PC-3 (cell line): ENCODE measurements around the gene LOC101059915.

Experiments used
- ATAC-seq: fragments of 200-7000 bp; cut with Tn5 transposase; 2 replicates; pipeline ENCODE4 v1.9.1; 2020; ENCODE audit warnings: mild to moderate bottlenecking, moderate library complexity
- BruUV-seq: library from RNA; stranded (reverse); fragments of 400-500 nt; replicated peaks from 2 replicates; lab custom pipeline; 2021; lab: Mats Ljungman, UMichigan
- CTCF ChIA-PET: fragments of 300-600 bp; sonication (Branson Sonifier 250); formaldehyde crosslinking; loops from one replicate; lab custom pipeline; 2022; ENCODE audit warnings: antibody characterized with exemption; lab: Charles Lee
- POLR2A ChIA-PET: fragments of 300-600 bp; sonication (Branson Sonifier 250); formaldehyde crosslinking; loops from one replicate; lab custom pipeline; 2022; ENCODE audit warnings: antibody characterized with exemption; ENCODE audit not compliant: unreplicated experiment; lab: Charles Lee
- DNase-seq: peaks from one replicate; pipeline ENCODE4 v3.0.0-alpha.2; 2015
- H2AFZ ChIP-seq: fragments of 300-600 bp; sonication (generic); 2 replicates; pipeline ENCODE4 v1.6.0; 2016; ENCODE audit warnings: antibody characterized with exemption, low read length
- H3F3A ChIP-seq: fragments of 300-600 bp; sonication (generic); one replicate; pipeline ENCODE4 v1.6.0; 2017; ENCODE audit warnings: antibody characterized with exemption, low read length, control low read depth, mild to moderate bottlenecking; ENCODE audit not compliant: unreplicated experiment
- H3K27ac ChIP-seq: fragments of 300-600 bp; sonication (generic); 2 replicates; pipeline ENCODE4 v1.5.1; 2016; ENCODE audit warnings: mild to moderate bottlenecking, low read length
- H3K27me3 ChIP-seq: fragments of 300-600 bp; sonication (generic); 2 replicates; pipeline ENCODE4 v1.6.1; 2016; ENCODE audit warnings: low read length, mixed read lengths
- H3K36me3 ChIP-seq: fragments of 300-600 bp; sonication (generic); 2 replicates; pipeline ENCODE4 v1.6.1; 2016; ENCODE audit warnings: low read depth, mixed run types, low read length, mixed read lengths
- H3K4me1 ChIP-seq: fragments of 300-600 bp; sonication (generic); 2 replicates; pipeline ENCODE4 v1.5.1; 2016; ENCODE audit warnings: low read length; ENCODE audit not compliant: insufficient read depth
- H3K4me2 ChIP-seq: fragments of 300-600 bp; sonication (generic); 2 replicates; pipeline ENCODE4 v1.6.0; 2016; ENCODE audit warnings: low read length
- H3K4me3 ChIP-seq: fragments of 300-600 bp; sonication (generic); 2 replicates; pipeline ENCODE4 v1.5.1; 2016; ENCODE audit warnings: mild to moderate bottlenecking, low read length, mixed read lengths
- H3K79me2 ChIP-seq: fragments of 300-600 bp; sonication (generic); 2 replicates; pipeline ENCODE4 v1.6.1; 2017; ENCODE audit warnings: low read length, mixed read lengths
- H3K9ac ChIP-seq: fragments of 300-600 bp; sonication (generic); 2 replicates; pipeline ENCODE4 v1.6.0; 2016; ENCODE audit warnings: mild to moderate bottlenecking, low read length
- H3K9me2 ChIP-seq: fragments of 300-600 bp; sonication (generic); replicated peaks from 2 replicates; pipeline ENCODE4 v1.6.1; 2016; ENCODE audit warnings: mixed run types, low read length, mixed read lengths
- H3K9me3 ChIP-seq: fragments of 300-600 bp; sonication (generic); 2 replicates; pipeline ENCODE4 v1.6.1; 2016; ENCODE audit warnings: low read length, mixed read lengths
- H4K20me1 ChIP-seq: fragments of 300-600 bp; sonication (generic); 2 replicates; pipeline ENCODE4 v1.6.1; 2016; ENCODE audit warnings: low read length, mixed read lengths
- EZH2 ChIP-seq: fragments of 300-600 bp; sonication (generic); IDR thresholded peaks from one replicate; pipeline ENCODE4 v1.6.1; 2017; ENCODE audit warnings: antibody characterized with exemption, mild to moderate bottlenecking, low read length; ENCODE audit not compliant: unreplicated experiment
- EZH2phosphoT487 ChIP-seq: fragments of 300-600 bp; sonication (generic); IDR thresholded peaks from 2 replicates; pipeline ENCODE4 v1.6.1; 2018; ENCODE audit warnings: mild to moderate bottlenecking, antibody characterized with exemption, low read length, borderline replicate concordance
- intact Hi-C: fragments of 100-400 bp; cut with micrococcal nuclease; formaldehyde crosslinking; loops from 2 replicates; pipeline ENCODE4 v1.9.0; 2023
- TF ChIP-seq, protein P1 (sequence below): fragments of 300-600 bp; sonication (generic); conservative IDR thresholded peaks from 2 replicates; pipeline ENCODE4 v1.5.1; 2017; ENCODE audit warnings: antibody characterized with exemption, low read depth, mild to moderate bottlenecking, low read length

Gene LOC101059915

GRCh38 chrX:71664889-71665491 is 2.4 kb upstream of the LOC101059915 start:
- H3K36me3 ChIP-seq: no peaks in the 10 kb centered on the region
- no peaks in the 10 kb centered on the region for H3K27me3 ChIP-seq
- no peaks in the 10 kb centered on the region for H3F3A ChIP-seq
- TF ChIP-seq EZH2 (no peak), EZH2phosphoT487 (no peak)
- TF ChIP-seq, protein P1, sequence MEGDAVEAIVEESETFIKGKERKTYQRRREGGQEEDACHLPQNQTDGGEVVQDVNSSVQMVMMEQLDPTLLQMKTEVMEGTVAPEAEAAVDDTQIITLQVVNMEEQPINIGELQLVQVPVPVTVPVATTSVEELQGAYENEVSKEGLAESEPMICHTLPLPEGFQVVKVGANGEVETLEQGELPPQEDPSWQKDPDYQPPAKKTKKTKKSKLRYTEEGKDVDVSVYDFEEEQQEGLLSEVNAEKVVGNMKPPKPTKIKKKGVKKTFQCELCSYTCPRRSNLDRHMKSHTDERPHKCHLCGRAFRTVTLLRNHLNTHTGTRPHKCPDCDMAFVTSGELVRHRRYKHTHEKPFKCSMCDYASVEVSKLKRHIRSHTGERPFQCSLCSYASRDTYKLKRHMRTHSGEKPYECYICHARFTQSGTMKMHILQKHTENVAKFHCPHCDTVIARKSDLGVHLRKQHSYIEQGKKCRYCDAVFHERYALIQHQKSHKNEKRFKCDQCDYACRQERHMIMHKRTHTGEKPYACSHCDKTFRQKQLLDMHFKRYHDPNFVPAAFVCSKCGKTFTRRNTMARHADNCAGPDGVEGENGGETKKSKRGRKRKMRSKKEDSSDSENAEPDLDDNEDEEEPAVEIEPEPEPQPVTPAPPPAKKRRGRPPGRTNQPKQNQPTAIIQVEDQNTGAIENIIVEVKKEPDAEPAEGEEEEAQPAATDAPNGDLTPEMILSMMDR: no peak
- no peak overlapping the region for H3K9ac ChIP-seq
- no peak for ATAC-seq
- no peak overlapping the region for H2AFZ ChIP-seq
- ChIA-PET POLR2A (no interaction called here), CTCF (no interaction called here)
- no peaks in the 10 kb centered on the region for H3K9me3 ChIP-seq
- no peak overlapping the region for H3K4me2 ChIP-seq
- BruUV-seq: no TSS peak
- no peaks in the 10 kb centered on the region for H4K20me1 ChIP-seq
- no peaks in the 10 kb centered on the region for H3K9me2 ChIP-seq
- DNase-seq: no peak
- intact Hi-C loops: no loop called here
- peaks cover 8% of the 10 kb centered on the region for H3K4me1 ChIP-seq
- H3K27ac ChIP-seq: no peak overlapping the region
- H3K79me2 ChIP-seq: no peaks in the 10 kb centered on the region
- no peak overlapping the region for H3K4me3 ChIP-seq

DNA sequence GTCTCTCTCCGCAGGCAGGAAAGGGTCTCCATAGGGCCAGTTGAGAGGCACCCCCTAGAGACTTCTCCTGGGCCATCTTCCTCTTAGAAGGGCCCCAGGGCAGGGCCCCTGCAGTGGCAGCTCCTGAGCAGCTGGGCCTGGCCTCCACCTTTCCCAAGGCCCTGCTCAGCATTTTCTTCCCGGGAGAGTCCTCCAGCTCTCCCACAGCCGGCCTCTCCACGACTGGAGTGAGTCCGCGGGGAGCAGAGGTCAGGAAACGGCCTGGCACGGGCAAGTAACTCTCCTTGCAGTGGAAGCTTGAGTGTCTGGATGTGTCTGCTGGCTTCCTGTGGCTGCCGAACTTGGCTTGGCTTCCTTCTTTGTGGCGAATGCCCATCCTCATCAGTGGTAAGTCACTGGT is 1.6 kb upstream of the LOC101059915 start:
- BruUV-seq: no TSS peak
- Histone ChIP-seq H3K36me3 (no peaks in the 10 kb centered on the region), H4K20me1 (no peaks in the 10 kb centered on the region), H3K9me2 (no peaks in the 10 kb centered on the region), H3K79me2 (no peaks in the 10 kb centered on the region), H3K27ac (no peak overlapping the region), H3K27me3 (no peaks in the 10 kb centered on the region), H3K9me3 (no peaks in the 10 kb centered on the region), H3K4me1 (peaks cover 13% of the 10 kb centered on the region), H3F3A (no peaks in the 10 kb centered on the region), H3K9ac (no peak overlapping the region), H3K4me2 (no peak overlapping the region), H3K4me3 (no peak overlapping the region), H2AFZ (no peak overlapping the region)
- DNase-seq: no peak
- POLR2A ChIA-PET: no interaction called here
- TF ChIP-seq, protein P1: no peak
- no peak for TF ChIP-seq EZH2
- no peak for TF ChIP-seq EZH2phosphoT487
- CTCF ChIA-PET: no interaction called here
- no peak for ATAC-seq
- intact Hi-C loops: no loop called here

DNA sequence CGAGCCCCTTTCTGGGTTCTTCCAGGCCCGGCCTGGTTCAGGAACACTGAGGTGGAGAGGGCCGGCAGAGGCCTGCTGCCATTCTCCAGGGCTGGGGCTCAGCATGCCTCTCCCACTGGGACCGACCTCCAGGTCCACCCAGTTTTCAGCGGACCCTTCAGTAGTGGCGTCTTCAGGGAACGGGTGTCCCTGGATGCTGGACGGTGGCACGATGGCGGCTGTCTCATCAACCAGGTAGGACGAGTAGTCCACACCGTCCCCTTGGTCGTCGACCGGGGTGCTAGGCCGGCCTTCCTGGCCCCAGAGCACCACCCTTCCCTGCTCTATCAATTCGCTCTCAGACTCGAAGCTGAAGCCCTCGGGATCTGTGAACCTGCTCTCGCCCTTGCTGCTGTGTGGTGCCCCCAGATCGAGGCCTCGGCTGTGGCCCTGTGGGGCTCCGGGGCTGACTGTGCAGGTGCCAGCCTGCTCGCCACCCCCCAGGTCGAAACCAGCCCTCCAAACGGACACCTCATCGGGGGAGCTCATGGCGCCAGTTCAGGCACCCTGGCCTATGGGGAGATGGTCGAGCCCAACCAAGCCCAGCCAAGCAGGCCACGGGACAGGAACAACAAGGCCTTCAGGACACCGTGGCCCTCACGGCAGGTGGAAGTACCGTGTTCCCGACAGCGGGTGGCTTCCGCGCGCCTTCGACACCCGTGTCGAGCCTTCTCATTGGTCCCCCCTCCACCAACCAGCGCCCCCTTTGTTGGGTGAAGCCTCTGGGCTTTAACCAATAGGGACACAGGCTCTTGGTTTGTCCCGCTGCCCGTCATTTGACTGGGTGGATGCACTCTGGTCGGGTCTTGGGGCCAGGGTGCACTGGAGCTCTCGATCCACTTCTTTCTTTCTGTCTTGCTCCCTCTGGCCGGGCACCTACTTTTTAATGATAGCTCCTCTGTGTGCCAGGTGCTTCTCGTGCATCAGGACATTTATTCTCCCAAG is 814 bp upstream of the LOC101059915 start:
- no peak for ATAC-seq
- POLR2A ChIA-PET: no interaction called here
- no peaks in the 10 kb centered on the region for H3K36me3 ChIP-seq

More for the DNA sequence above, 814 bp upstream of the LOC101059915 start:
- H4K20me1 ChIP-seq: no peaks in the 10 kb centered on the region
- DNase-seq: no peak
- intact Hi-C loops: no loop called here
- H3K27me3 ChIP-seq: no peaks in the 10 kb centered on the region
- H3K9me3 ChIP-seq: no peaks in the 10 kb centered on the region
- no peak overlapping the region for H3K27ac ChIP-seq
- no peak overlapping the region for H3K4me2 ChIP-seq
- TF ChIP-seq EZH2 (no peak), EZH2phosphoT487 (no peak)
- TF ChIP-seq, protein P1: no peak
- no peak overlapping the region for H2AFZ ChIP-seq
- no peaks in the 10 kb centered on the region for H3K79me2 ChIP-seq
- peaks cover 19% of the 10 kb centered on the region for H3K4me1 ChIP-seq
- BruUV-seq: no TSS peak
- H3F3A ChIP-seq: no peaks in the 10 kb centered on the region
- H3K4me3 ChIP-seq: no peak overlapping the region
- CTCF ChIA-PET: no interaction called here
- no peaks in the 10 kb centered on the region for H3K9me2 ChIP-seq
- H3K9ac ChIP-seq: no peak overlapping the region
